GM21786 (cell line): ENCODE results near the gene OGFR.
"Not testable (repeated sequence)": the region's sequence is repeated elsewhere in the genome, so short reads cannot be mapped to it uniquely, and the experiment has no call there.

ENCODE experiments used
- ATAC-seq: cut with Tn5 transposase; IDR thresholded peaks from one replicate; pipeline ENCODE4 v1.9.1; 2021; ENCODE audit not compliant: unreplicated experiment

OGFR gene

DNA sequence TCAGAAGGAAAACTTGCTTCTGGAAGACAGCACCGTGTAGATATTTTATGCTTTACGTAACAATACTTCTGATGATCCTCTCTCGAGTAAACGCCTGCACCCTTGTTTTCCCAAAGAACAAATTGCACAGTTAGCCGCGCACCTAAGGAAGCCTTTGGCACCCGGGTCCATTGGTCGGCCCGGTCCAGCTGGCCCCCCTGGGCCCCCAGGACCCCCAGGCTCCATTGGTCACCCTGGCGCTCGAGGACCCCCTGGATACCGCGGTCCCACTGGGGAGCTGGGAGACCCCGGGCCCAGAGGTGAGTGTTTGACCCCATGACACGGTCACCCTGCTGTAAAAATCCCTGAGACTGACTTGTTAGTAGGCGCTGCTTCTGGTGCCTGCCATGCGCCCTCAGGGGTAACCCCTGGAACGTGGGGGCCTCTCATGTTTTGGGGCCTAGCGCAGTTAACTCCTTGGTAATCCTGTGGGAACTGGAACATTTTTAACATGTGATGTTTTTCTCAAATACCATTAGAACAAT lies 32.4 kb downstream of the OGFR start:
- ATAC-seq = no peak

DNA sequence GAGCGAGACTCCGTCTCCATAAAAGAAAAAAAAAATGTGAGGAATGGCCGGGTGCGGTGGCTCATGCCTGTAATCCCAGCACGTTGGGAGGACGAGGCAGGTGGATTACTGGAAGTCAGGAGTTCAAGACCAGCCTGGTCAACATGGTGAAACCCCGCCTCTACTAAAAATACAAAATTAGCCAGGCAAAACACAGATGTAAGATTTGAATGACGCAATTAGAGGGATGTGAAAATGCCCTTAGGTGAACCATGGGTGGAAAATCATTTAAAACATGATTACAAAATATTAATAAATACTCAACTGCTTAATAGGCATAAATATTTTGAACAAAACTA lies 33.1 kb downstream of the OGFR start:
- ATAC-seq = peak; percentile 22

DNA sequence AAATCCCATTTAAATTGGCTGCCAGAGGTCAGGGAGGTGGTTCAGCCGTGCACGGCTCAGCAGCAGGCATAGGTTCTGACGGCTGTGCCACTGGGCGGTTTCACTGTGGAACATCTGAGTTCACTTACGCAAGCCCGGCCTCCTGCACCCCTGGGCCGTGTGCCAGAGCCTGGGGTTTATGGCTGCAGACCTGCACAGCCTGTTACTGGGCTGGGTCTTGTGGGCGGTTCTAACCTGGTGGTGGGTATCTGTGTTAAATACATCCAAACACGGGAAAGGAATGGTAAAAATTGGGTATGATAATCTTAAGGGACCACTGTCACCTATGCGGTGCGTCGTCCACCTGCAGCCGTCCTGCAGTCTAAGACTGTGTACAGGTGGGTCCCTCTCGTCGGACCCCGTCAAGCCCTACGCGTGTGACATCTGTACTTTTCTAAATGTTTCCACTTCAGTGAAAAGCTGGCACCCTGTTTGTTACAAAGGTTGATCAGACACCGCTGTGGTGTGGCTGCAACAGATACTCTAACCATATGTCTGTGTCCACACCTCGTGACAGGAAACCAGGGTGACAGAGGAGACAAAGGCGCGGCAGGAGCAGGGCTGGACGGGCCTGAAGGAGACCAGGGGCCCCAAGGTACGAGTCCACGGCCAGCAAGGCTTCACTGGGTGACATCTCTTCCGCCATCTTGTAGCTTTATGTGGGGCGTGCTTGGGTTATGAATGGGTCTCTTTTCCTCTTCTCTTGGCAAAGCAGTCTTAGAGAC lies 33.7 kb downstream of the OGFR start:
- peak; percentile 63 for ATAC-seq

DNA sequence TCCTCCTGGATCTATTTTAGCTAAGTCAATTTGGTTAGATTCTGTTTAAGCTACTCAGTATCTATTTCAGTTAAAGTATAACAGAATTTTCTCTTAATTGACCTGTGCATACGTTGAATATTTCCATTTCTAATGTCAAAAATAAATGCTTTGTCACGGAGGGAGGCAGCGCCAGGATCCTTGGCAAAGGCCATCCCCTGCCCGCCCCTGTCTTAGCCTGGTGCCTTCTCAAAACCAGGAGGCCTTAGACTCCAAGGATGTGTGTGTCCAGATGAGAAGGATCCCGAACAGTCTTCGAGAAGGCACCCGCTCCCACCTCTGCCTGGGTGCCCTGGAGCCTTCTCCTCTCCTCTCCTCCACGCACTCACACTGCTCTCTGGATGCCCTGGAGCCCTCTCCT lies 34.6 kb downstream of the OGFR start:
- ATAC-seq = no peak

DNA sequence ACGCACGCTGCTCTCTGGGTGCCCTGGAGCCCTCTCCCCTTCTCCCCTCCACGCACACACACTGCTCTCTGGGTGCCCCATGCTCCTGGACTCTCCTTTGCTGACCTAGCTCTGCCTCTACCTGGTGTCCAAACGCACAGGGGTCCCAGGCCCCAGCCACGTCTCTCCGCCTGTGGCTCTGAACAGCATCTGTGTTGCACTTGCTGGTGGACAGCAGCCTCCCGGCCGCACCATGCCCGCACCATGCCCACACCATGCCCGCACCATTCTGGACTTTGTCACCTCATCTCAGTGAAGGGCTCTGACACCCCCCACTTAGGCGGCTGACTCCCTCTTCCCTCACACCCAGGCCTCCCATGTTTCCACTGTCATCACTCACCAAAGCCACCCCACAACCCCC lies 35.2 kb downstream of the OGFR start:
- no peak for ATAC-seq

DNA sequence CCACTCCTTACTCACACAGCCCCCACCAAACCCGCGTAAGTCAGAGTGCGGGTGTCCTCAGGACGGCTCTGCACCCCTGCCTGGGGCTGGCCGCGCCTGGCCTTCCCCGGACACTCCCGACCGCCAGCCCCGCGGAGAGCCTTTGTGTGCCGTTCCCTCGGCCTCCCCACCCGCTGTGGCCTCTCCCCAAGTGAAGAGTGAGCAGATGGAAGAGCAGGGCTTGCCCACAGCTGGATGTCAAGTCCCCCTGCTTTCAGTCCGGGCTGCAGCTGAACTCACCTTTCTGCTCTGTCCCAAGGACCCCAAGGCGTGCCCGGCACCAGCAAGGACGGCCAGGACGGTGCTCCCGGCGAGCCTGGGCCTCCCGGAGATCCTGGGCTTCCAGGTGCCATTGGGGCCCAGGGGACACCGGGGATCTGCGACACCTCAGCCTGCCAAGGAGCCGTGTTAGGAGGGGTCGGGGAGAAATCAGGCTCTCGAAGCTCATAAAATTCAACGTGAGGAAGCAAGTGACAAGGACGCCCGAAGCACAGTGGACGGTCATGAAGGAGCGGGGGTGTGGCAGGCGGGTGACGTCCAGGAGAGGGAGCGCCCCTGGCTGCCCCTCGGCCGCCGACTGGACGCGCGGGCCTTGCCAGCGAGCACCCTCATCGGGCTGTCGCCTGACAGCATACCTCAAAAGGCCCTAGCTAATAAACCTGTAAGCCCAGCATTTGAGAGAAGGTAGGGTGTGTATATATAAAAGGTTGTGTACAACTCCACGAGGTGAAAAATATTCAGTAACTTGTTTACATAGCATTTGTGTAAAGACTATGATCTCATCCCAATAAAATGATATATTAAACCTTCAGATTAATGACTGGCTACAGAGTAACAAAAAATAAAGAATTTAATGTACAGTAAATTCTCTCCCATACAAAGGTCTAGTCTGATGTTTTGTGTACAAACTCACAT lies 35.9 kb downstream of the OGFR start:
- ATAC-seq = no peak

DNA sequence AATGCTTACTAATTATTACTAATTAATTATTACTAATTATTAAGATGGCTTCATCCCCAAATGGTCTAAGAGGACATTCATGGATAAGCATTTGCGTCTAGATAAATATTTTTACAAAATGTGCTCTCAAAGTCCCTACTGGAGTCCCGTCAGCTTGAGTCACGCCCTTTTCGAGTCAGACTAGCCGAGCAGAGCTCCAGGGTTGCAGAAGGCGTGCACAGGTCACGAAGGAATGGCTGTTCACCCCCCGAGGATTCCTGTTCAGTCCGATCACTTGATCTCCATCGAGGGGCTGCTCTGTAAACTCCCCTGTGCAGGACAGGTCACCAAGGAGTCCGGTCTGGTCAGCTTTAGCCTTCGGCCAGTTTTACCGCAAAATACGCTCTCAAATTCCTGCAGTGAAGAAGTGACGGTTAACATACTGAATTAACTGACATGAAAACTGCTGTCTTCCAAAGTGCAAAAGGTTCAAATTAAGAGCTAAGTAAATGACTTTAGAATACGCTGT lies 37.1 kb downstream of the OGFR start:
- no peak for ATAC-seq

DNA sequence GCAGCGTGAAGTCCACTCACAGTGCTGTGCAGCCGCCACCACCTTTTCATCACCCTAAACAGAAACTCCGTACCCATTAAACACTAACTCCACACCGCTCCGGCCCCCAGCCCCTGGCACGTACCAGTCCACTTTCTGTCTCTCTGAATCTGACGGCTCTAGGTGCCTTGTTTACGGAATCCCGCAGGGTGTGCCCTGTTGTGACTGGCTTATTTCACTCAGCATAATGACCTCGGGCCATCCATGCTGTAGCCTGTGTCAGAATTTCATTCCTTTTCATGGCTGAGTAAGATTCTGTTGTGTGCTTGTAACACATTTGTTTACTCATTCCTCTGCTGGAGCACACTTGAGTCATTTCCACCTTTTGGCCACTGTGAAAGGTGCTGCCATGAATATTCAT lies 39.0 kb downstream of the OGFR start:
- no peak for ATAC-seq

DNA sequence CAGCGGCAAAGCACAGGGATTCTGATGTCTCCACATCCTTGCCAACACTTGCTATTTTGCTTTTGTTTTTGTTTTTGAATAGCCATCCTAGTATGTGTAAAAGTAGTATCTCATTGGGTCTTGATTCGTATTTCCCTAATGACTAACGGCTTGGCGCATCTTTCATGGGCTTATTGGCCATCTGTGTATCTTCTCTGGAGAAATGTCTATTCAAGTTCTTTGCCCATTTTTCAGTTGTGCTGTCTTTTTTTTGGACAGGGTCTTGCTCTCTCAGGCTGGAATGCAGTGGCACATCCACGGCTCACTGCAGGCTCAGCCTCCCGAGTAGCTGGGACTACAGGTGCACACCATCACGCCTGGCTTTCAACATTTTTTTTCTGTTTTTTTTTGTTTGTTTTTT lies 39.5 kb downstream of the OGFR start:
- ATAC-seq = no peak

DNA sequence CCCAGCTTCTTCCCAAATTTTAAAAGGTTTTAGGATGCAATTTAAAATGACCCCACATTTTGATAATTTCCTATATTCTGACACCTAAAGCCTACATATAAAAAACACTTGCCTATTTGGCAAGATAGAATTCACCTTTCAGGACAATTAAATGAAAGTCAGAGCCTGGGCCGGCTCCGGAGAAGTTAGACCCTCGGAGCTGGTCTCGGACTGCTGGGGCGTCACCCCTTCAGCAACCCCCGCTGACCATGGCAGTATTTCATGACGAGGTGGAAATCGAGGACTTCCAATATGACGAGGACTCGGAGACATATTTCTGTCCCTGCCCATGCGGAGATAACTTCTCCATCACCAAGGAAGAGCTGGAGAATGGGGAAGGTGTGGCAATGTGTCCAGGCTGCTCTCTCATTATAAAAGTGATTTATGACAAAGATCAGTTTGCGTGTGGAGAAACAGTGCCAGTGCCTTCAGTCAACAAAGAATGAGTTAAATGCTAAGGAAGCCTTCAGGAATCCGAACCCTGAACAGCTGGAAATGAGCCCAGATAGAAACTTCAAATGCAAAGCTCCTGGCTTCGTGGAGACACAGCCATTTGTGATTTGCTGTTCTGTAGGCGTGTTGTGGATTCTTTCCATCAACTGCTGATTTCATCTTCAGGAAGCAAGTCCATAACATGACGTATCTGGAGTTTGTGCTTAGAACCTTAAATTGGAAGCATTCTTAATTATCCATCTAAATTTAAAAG lies 41.0 kb downstream of the OGFR start:
- ATAC-seq = no peak

DNA sequence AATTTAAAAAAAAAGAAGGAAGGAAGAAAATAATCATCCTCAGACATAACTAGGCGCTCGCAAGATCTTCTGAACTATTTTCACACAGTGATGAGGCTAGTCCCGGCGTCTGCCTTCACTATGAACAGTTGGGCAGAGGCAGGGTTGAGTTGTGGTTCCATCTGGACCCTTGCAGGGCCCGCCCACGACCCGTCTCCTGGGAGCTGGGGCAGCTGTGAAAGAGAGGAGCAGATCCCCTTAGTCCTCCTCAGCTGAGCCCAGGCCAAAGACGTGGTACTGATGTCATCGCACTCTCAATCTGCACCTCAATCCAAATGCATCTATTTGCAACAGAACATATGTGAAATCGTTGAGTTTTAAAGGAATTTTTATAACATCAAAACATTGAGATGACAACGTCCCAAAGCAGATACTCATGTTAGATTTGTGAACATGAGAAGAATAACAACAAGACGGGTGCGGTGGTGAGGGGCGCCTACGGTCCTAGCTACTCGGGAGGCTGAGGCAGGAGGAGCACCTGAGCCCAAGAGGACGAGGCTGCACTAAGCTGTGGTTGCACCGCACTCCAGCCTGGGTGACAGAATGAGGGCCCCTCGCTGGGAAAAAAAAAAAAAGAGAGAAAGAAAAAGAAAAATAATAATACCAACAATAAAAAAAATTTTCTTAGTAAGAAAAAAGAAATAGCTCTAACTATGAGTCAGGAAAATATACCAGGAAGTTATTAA lies 41.7 kb downstream of the OGFR start:
- ATAC-seq = no peak

DNA sequence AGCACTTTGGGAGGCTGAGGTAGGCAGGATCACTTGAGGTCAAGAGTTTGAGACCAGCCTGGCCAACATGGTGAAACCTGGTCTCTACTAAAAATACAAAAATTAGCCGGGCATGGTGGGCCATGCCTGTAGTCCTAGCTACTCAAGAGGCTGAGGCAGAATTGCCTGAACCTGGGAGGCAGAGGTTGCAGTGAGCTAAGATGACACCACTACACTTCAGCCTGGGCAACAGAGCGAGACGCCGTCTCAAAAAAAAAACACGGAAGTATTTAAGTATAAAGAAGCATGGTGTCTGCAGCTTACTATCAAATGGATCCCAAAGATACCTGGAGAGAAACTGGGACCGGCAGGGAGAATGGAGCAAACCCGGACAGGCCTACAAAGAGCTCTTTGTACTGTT lies 44.3 kb downstream of the OGFR start:
- ATAC-seq = not testable (repeated sequence)

DNA sequence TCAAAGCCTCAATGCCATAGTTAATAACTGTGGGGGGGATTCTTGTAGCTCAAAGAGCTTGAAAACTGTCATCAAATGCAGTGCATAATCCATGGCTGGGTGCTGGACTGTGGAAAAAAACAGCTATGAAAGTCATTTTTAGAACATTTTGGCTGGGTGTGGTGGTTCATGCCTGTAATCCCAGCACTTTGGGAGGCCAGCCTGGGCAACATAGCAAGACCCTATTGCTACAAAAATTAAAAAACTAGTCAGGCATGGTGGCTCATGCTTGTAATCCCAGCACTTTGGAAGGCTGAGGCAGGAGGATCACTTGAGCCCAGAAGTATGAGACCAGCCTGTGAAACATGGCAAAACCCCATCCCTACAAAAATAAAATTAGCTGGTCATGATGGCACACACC lies 44.8 kb downstream of the OGFR start:
- ATAC-seq = no peak

DNA sequence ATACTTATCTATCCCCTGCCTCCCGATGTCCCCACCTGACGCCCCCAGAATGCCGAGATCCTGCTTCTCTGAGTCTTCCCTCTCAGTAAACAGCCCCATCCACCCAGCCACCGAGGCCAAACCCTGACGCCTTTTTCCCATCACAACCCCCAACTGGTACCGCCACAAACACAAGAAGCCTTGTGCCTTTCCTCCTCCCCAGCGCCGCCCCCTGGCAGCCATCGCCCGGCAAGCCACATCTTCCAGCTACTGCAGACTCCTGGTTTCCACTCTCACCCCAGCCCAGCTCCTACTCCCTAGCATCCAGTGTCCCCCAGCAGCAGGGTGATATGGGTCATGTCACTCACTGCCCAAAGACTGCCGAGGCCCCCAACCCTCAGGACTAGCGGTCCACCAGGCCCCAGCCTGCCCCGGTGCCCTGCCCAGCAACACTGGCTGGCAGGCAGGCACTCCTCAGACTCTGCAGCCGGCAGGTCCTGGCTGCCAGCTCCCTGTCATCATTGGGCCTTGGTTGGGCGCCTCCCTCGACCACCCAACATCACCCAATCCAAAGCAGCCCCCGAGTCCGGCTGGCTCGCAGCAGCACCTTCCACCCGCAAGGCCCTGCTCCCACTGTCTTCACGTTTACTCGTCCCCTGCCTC lies 45.8 kb downstream of the OGFR start:
- no peak for ATAC-seq

DNA sequence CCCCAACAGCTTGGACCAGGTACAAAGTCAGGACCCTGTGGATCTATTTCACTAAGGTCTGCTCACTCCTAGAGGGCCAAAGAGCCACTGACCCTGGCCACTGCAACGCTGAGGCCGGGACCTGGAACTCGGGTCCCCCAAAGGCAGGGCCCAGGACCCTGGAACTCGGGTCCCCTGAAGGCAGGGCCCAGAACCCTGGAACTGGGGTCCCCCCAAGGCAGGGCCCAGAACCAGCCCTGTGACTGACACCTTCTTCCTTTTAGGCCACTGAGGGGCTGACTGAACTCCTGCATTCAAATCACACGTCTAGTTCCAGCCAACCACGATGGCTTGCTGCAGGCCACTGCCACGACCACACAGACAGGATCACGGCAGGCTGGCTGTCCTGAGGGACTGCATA lies 47.6 kb downstream of the OGFR start:
- ATAC-seq = no peak

DNA sequence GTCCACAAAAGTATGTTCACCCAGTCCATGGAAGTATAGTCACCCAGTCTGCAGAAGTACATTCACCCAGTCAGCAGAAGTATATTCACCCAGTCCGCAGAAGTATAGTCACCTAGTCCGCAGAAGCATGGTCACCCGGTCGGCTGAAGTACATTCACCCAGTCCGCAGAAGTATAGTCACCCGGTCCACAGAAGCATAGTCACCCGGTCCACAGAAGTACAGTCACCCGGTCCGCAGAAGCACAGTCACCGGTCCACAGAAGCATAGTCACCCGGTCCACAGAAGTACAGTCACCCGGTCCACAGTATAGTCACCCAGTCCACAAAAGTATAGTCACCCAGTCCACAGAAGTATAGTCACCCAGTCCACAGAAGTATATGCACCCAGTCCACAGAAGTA lies 48.2 kb downstream of the OGFR start:
- no peak for ATAC-seq

DNA sequence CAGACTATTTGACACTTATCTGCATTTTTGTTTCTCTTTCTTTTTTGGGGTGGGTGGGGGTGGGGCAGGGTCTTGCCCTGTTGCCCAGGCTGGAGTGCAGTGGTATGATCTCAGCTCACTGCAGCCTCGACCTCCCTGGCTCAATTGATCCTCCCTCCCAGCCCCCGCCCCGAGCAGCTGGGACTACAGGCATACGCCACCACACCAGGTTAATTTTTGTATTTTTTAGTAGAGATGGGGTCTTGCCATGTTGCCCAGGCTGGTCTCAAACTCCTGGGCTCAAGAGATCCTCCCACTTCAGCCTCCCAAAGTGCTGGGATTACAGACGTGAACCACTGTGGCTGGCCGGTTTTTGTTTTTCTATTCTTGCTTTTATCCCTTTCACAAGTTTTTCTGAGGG lies 48.7 kb downstream of the OGFR start:
- ATAC-seq = not testable (repeated sequence)

DNA sequence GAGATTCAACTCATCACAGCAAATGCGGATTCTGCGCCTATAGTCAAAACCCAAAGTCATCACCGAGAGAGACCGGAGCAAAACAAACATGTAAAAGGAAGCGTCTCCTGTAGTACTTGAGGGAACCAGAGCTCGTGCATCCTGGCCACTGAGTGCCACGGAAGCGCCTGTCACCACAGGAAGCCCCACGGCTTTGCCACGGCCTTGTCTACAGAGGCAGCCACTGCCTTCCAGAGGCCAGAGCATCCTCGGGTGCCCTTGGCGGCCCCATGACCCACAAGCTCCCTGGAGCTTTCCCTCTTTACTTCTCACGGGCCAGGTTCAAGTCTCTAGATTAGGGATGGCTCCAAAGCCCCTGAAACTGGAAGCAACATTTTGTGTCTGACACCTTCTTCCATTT lies 49.5 kb downstream of the OGFR start:
- no peak for ATAC-seq

DNA sequence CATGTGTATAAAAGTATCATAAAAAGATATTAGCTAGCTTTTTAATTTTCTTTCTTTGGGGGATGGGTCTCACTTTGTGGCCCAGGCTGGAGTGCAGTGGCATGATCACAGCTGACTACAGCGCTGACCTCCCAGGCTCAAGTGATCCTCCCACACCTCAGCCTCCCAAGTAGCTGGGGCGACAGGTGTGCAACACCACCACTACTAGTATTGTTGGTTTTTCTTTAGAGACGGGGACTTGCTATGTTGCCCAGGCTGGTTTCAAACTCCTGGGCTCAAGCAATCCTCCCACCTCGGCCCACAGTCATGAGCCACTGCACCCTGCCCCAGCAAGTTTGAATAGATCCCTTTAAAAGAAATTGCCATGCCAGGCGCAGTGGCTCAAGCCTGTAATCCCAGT lies 50.5 kb downstream of the OGFR start:
- ATAC-seq = no peak
